A549 (cell line): ENCODE measurements around the gene LRRFIP2.

Source experiments
- CBX8 ChIP-seq: fragments of 200-600 bp; sonication (generic); IDR thresholded peaks from 2 replicates; pipeline ENCODE4 v1.6.1; 2016
- CTCF ChIP-seq: fragments of >200 bp; sonication (Bioruptor Twin); formaldehyde crosslinking; IDR thresholded peaks from 3 replicates; pipeline ENCODE4 v1.5.1; 2016
- ELK1 ChIP-seq: fragments of 150-350 bp; IDR thresholded peaks from 2 replicates; pipeline ENCODE4 v1.6.1; 2014; ENCODE audit warnings: low read depth, mild to moderate bottlenecking, low read length
- EP300 ChIP-seq, 2 experiments: fragments of >200 bp; sonication (Bioruptor Twin); formaldehyde crosslinking; IDR thresholded peaks; 2 replicates in 1 of 2; 3 replicates in 1 of 2; pipeline ENCODE4 v1.6.1; 2016 to 2017
- JUN ChIP-seq, 2 experiments: fragments of >200 bp; sonication (Bioruptor Twin); formaldehyde crosslinking; IDR thresholded peaks; 2 replicates in 1 of 2; 3 replicates in 1 of 2; pipeline ENCODE4 v1.6.1; 2016 to 2017
- KDM1A ChIP-seq: fragments of 200-600 bp; sonication (generic); IDR thresholded peaks from 2 replicates; pipeline ENCODE4 v1.6.1; 2016; ENCODE audit warnings: low read depth, mild to moderate bottlenecking
- NR3C1 ChIP-seq: fragments of >200 bp; sonication (Bioruptor Twin); formaldehyde crosslinking; IDR thresholded peaks from 3 replicates; pipeline ENCODE4 v1.6.1; 2017
- PHF8 ChIP-seq: fragments of 200-600 bp; sonication (generic); IDR thresholded peaks from 2 replicates; pipeline ENCODE4 v1.6.1; 2016; ENCODE audit warnings: low read depth, mild to moderate bottlenecking, antibody characterized with exemption, moderate library complexity, borderline replicate concordance
- POLR2A ChIP-seq: IDR thresholded peaks from 2 replicates; pipeline ENCODE4 v1.6.1; 2012; ENCODE audit warnings: mild to moderate bottlenecking, low read length
- RAD21 ChIP-seq, 2 experiments: fragments of >200 bp in 1 of 2; sonication (Bioruptor Twin) in 1 of 2; formaldehyde crosslinking in 1 of 2; IDR thresholded peaks in 1 of 2; conservative IDR thresholded peaks in 1 of 2; 2 replicates in 1 of 2; 3 replicates in 1 of 2; pipeline ENCODE4 v1.6.1; 2012 to 2018; ENCODE audit warnings: inconsistent platforms in 1 of 2
- RARB ChIP-seq: fragments of 250-450 bp; sonication (Bioruptor Pico); IDR thresholded peaks from 2 replicates; pipeline ENCODE4 v1.8.0; 2021; ENCODE audit warnings: mild to moderate bottlenecking, moderate library complexity
- REST ChIP-seq: fragments of 200-600 bp; sonication (generic); IDR thresholded peaks from 2 replicates; pipeline ENCODE4 v1.6.1; 2016; ENCODE audit warnings: antibody characterized with exemption, mild to moderate bottlenecking, moderate library complexity
- RFX5 ChIP-seq: fragments of 450-650 bp; IDR thresholded peaks from 2 replicates; pipeline ENCODE4 v1.7.1; 2014; ENCODE audit warnings: antibody characterized with exemption, mild to moderate bottlenecking, moderate library complexity
- SMC3 ChIP-seq: fragments of >200 bp; sonication (Bioruptor Twin); formaldehyde crosslinking; IDR thresholded peaks from 3 replicates; pipeline ENCODE4 v1.6.1; 2018; ENCODE audit warnings: inconsistent platforms

GRCh38 chr3:37029516-37030163 lies 144.7 kb downstream of the LRRFIP2 start:
- TF ChIP-seq KDM1A (no peak), POLR2A (no peak), CTCF (no peak), ELK1 (no peak), NR3C1 (no peak), EP300 (IDR thresholded peaks at IDR 0.05) (no peak), SMC3 (no peak), RFX5 (no peak), REST (no peak), RARB (CRISPR knock-in tag) (no peak), PHF8 (no peak), JUN (IDR thresholded peaks at IDR 0.05) (no peak), RAD21 (conservative IDR thresholded peaks at IDR 0.05 in 1 of 2, IDR thresholded peaks at IDR 0.05 in 1 of 2) (no peak), CBX8 (no peak)
